Mammary epithelial cell (primary cell): ENCODE results near the gene FBXO31.

Experiments used
- CTCF ChIP-seq, 2 donors: IDR thresholded peaks in 1 of 2; conservative IDR thresholded peaks in 1 of 2; 2 replicates each; pipeline ENCODE4 v1.5.1; 2011 to 2012; ENCODE audit warnings: inconsistent platforms in 2 of 2, low read length in 2 of 2, mild to moderate bottlenecking in 2 of 2, control low read depth in 1 of 2, low read depth in 1 of 2; ENCODE audit not compliant: insufficient read depth in 1 of 2; ENCODE audit errors: extremely low read depth in 1 of 2
- EZH2 ChIP-seq: IDR thresholded peaks from 2 replicates; pipeline ENCODE4 v1.6.1; 2012; ENCODE audit warnings: low read length, inconsistent platforms, borderline replicate concordance

GRCh38 chr16:87298857-87299465 is 84.6 kb downstream of the FBXO31 start:
- TF ChIP-seq CTCF (conservative IDR thresholded peaks at IDR 0.05 in 1 of 2, IDR thresholded peaks at IDR 0.05 in 1 of 2; ENCODE audit: extremely low read depth in 1 of 2, insufficient read depth in 1 of 2, low read depth in 1 of 2, low read length in 2 of 2): no peak
- no peak for TF ChIP-seq EZH2
